ENCODE measurements around the gene WHRN. TPM values are rescaled to one million over a fixed set of nuclear protein-coding genes. Genes with fewer than 3 reads are reported as not detected.

Gene WHRN
- total and polyA plus RNA-seq, 2 of the 13 experiments (the other 11 are each of a cell fraction or from before 2014, with no cell fraction given), result 2.3 to 5.3 TPM

DNA sequence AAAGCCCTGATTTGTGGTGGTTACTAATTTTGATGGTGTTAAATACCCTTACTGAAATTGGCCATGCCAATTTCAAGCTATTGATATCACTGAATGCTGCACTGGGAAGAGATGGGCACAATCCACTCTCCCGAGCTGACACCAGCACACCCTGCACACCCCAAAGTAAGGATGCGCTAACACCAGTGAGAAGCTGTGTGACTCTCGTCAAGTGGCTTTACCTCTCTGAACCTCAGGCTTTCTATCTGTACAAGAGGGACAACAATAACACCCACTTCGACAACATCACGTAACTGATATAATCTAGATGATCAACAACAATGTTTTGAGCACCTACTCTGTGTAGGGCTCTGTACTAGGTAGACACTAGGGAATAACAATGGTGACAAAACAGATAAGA lies 109.5 kb downstream of the WHRN start:
- H3K4me2 ChIP-seq (ENCODE audit: low read depth, low read length), result no peak overlapping the region
- WGBS (ENCODE audit: low lambda C conversion rate), result 100% methylated on average over 5 of the region's 5 CpGs
- no peaks in the 10 kb centered on the region for H4K20me1 ChIP-seq (ENCODE audit: insufficient read depth, low read length)
- BruUV-seq (replicated peaks), result no TSS peak
- H3K9me3 ChIP-seq (ENCODE audit: low read length), result no peaks in the 10 kb centered on the region
- no peak for FAIRE-seq
- CTCF ChIA-PET (ENCODE audit: low intra/inter-chr PET ratio, low total read pairs), result no interaction called here
- no peaks in the 10 kb centered on the region for H3K79me2 ChIP-seq (ENCODE audit: insufficient read depth, low read length)
- H3K4me3 ChIP-seq (replicated peaks in 1 of 3; ENCODE audit: insufficient read depth in 1 of 3, low read depth in 2 of 3, low read length in 3 of 3), result no peak overlapping the region
- no peaks in the 10 kb centered on the region for H3K36me3 ChIP-seq (replicated peaks in 1 of 2; ENCODE audit: control insufficient read depth in 1 of 2, insufficient read depth in 2 of 2, low read length in 2 of 2)
- H3K27me3 ChIP-seq (ENCODE audit: control insufficient read depth in 1 of 2, insufficient read depth in 2 of 2, low read length in 2 of 2), result no peaks in the 10 kb centered on the region
- peaks cover 39% of the 10 kb centered on the region for H3K4me1 ChIP-seq (ENCODE audit: insufficient read depth, low read length)
- DNase-seq (ENCODE audit: low spot score), result no peak
- POLR2A ChIA-PET, result interaction anchor here (0.7 to 3.0 kb wide), 2 partner anchors 8 to 10 kb away, joined by 3 to 24 read pairs; partner anchors contain the start of gene AKNA
- intact Hi-C loops (cut with micrococcal nuclease; ENCODE audit: unreplicated experiment), result no loop called here
- no peak overlapping the region for H3K27ac ChIP-seq (ENCODE audit: extremely low read length, insufficient read depth, low read length)
- H3K9ac ChIP-seq (ENCODE audit: insufficient read depth, low read depth, low read length), result no peak overlapping the region
- H2AFZ ChIP-seq (ENCODE audit: low read length), result no peak overlapping the region
- no peak for ATAC-seq
- TF ChIP-seq ZMYM3 (CRISPR knock-in tag; IDR thresholded peaks at IDR 0.05), result peak; percentile 87
- no peak for TF ChIP-seq ZBTB8A (CRISPR knock-in tag; IDR thresholded peaks at IDR 0.05; ENCODE audit: borderline replicate concordance, low read depth)
- TF ChIP-seq GATA4 (IDR thresholded peaks at IDR 0.05; ENCODE audit: borderline replicate concordance, low read depth), result no peak
- TF ChIP-seq NR2C2 (CRISPR knock-in tag; IDR thresholded peaks at IDR 0.05; ENCODE audit: borderline replicate concordance), result 0 out of 2 replicates have a peak, but pooled peaks have one; percentile 8
- no peak for TF ChIP-seq CCDC6 (CRISPR knock-in tag; IDR thresholded peaks at IDR 0.05)
- TF ChIP-seq FOXM1 (CRISPR knock-in tag; IDR thresholded peaks at IDR 0.05), result no peak
- TF ChIP-seq ZNF768 (CRISPR knock-in tag; IDR thresholded peaks at IDR 0.05), result peak; percentile 93
- TF ChIP-seq NCOA1 (CRISPR knock-in tag; IDR thresholded peaks at IDR 0.05), result no peak
- TF ChIP-seq PRPF4 (IDR thresholded peaks at IDR 0.05; ENCODE audit: low read depth, low read length, poor library complexity, severe bottlenecking), result no peak
- TF ChIP-seq, protein P1, sequence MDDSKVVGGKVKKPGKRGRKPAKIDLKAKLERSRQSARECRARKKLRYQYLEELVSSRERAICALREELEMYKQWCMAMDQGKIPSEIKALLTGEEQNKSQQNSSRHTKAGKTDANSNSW (CRISPR knock-in tag; IDR thresholded peaks at IDR 0.05; ENCODE audit: borderline replicate concordance), result no peak
- in situ Hi-C loops (cut with HindIII; ENCODE audit: extremely low pct_ligation_motif_present, low pct_unique_long_range_greater_than_20kb), result no loop called here

DNA sequence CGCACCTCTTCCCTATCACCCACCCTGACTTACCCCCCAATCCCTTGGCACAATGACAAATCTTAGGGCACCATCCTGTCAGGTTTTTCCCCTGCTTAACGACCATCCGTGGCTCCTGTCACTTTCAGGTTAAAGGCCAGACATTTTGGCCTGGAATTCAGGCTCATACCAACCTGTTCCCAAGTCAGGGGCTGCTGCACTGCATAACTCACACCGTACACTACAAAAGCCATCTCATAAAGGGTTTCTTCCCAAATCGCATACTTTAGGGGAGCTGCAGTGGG lies 110.0 kb downstream of the WHRN start:
- no TSS peak for BruUV-seq (replicated peaks)
- Histone ChIP-seq H4K20me1 (ENCODE audit: insufficient read depth, low read length) (no peaks in the 10 kb centered on the region), H3K4me1 (ENCODE audit: insufficient read depth, low read length) (peaks cover 34% of the 10 kb centered on the region), H2AFZ (ENCODE audit: low read length) (no peak overlapping the region), H3K27ac (ENCODE audit: extremely low read length, insufficient read depth, low read length) (no peak overlapping the region), H3K27me3 (ENCODE audit: control insufficient read depth in 1 of 2, insufficient read depth in 2 of 2, low read length in 2 of 2) (no peaks in the 10 kb centered on the region), H3K79me2 (ENCODE audit: insufficient read depth, low read length) (no peaks in the 10 kb centered on the region), H3K9ac (ENCODE audit: insufficient read depth, low read depth, low read length) (no peak overlapping the region), H3K4me3 (replicated peaks in 1 of 3; ENCODE audit: insufficient read depth in 1 of 3, low read depth in 2 of 3, low read length in 3 of 3) (no peak overlapping the region), H3K9me3 (ENCODE audit: low read length) (no peaks in the 10 kb centered on the region), H3K4me2 (ENCODE audit: low read depth, low read length) (no peak overlapping the region), H3K36me3 (replicated peaks in 1 of 2; ENCODE audit: control insufficient read depth in 1 of 2, insufficient read depth in 2 of 2, low read length in 2 of 2) (no peaks in the 10 kb centered on the region)
- ChIA-PET CTCF (ENCODE audit: low intra/inter-chr PET ratio, low total read pairs) (no interaction called here), POLR2A (no interaction called here)
- FAIRE-seq (no peak), DNase-seq (ENCODE audit: low spot score) (no peak), ATAC-seq (no peak)
- TF ChIP-seq GABPA (IDR thresholded peaks at IDR 0.05; ENCODE audit: low read depth, low read length) (no peak), GABPA (CRISPR knock-in tag; IDR thresholded peaks at IDR 0.05; ENCODE audit: low read depth) (no peak), KMT2B (CRISPR knock-in tag; IDR thresholded peaks at IDR 0.05) (no peak)
- in situ Hi-C loops (cut with HindIII; ENCODE audit: extremely low pct_ligation_motif_present, low pct_unique_long_range_greater_than_20kb), result no loop called here
- intact Hi-C loops (cut with micrococcal nuclease; ENCODE audit: unreplicated experiment), result no loop called here
- 62% methylated on average over 5 of the region's 5 CpGs for WGBS (ENCODE audit: low lambda C conversion rate)

All from HepG2 (cell line).